Mesodermal cell (in vitro differentiated cells): ENCODE measurements around the gene ZNF76.

Experiments
- H3K27ac ChIP-seq: 2 replicates; pipeline ENCODE4 v1.7.0; 2013; ENCODE audit warnings: mild to moderate bottlenecking, low read depth, low read length, moderate library complexity; ENCODE audit not compliant: severe bottlenecking
- H3K36me3 ChIP-seq: 2 replicates; pipeline ENCODE4 v1.7.1; 2013; ENCODE audit warnings: mild to moderate bottlenecking, low read length, moderate library complexity; ENCODE audit not compliant: control insufficient read depth, insufficient read depth
- H3K4me1 ChIP-seq: one replicate; pipeline ENCODE4 v1.7.1; 2013; ENCODE audit warnings: mild to moderate bottlenecking, low read length; ENCODE audit not compliant: insufficient read depth, control insufficient read depth, poor library complexity, severe bottlenecking
- H3K4me3 ChIP-seq: 2 replicates; pipeline ENCODE4 v1.7.0; 2013; ENCODE audit warnings: low read length, control low read depth, mild to moderate bottlenecking; ENCODE audit not compliant: insufficient read depth, poor library complexity, severe bottlenecking; ENCODE audit errors: extremely low read depth
- H3K9me3 ChIP-seq: 2 replicates; pipeline ENCODE4 v1.7.1; 2013; ENCODE audit warnings: mild to moderate bottlenecking, low read length, moderate library complexity; ENCODE audit not compliant: control insufficient read depth
- WGBS, 2 experiments: methylation state at CpG; one replicate each; pipeline ENCODE4 v1.1.5; 2013; ENCODE audit warnings: missing lambda C conversion rate in 2 of 2; ENCODE audit not compliant: insufficient coverage in 2 of 2; 5-methylcytosine and 5-hydroxymethylcytosine counted together

The ZNF76 gene

DNA sequence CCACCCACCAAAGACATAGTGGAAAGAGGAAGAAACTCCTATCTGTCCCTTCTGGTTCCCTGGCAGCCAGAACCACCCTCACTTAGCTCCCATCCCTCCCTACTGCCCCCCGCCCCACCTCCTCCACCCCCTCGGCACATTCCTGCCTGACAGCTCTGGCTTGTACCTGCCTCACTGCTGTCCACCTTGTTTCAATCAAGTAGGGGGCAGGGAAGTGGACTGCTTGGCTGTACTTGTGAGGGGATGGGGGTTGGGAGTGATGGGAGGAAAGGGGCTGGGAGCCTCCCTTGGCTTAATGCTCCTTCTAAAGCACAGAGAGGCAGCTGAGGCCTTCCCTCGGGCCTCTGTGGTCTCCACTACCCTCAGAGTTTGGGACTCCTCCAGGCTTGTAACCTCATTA, 22.1 kb upstream of the ZNF76 start:
- Histone ChIP-seq H3K4me3 (no peak overlapping the region), H3K4me1 (peaks cover 30% of the 10 kb centered on the region), H3K9me3 (peaks cover 19% of the 10 kb centered on the region), H3K36me3 (peaks cover 75% of the 10 kb centered on the region), H3K27ac (no peak overlapping the region)
- 50% methylated on average over 1 of the region's 3 CpGs; no CpG with 5 or more reads in 1 of the 2 experiments for WGBS, 2 experiments

- Histone ChIP-seq H3K4me3 (no peak overlapping the region), H3K4me1 (peaks cover 30% of the 10 kb centered on the region), H3K36me3 (peaks cover 69% of the 10 kb centered on the region), H3K9me3 (peaks cover 17% of the 10 kb centered on the region), H3K27ac (peak overlapping the region; percentile 36)
- 9 to 17% methylated on average over 1 to 3 of the region's 3 CpGs for WGBS, 2 experiments
These were observed 20.7 kb upstream of the ZNF76 start for GRCh38 chr6:35238843-35239289.

DNA sequence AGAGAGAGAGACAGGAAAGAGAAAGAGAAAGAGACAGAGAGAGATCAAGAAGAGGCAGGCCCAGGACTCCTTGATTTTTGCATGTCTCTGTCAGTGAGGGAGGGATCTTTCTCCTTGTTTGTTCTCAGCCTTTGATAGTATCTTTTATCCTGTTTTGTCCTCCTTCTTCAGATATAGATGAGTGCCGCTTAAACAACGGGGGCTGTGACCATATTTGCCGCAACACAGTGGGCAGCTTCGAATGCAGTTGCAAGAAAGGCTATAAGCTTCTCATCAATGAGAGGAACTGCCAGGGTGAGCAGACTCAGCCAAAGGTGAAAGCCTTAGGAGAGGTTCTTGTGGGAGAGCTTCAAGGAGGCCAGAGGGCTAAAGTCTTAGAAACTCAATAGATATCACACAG, 20.0 kb upstream of the ZNF76 start:
- 88 to 94% methylated on average over 4 of the region's 4 CpGs for WGBS, 2 experiments
- Histone ChIP-seq H3K4me3 (no peak overlapping the region), H3K36me3 (peaks cover 69% of the 10 kb centered on the region), H3K4me1 (peaks cover 30% of the 10 kb centered on the region), H3K9me3 (peaks cover 12% of the 10 kb centered on the region), H3K27ac (no peak overlapping the region)

DNA sequence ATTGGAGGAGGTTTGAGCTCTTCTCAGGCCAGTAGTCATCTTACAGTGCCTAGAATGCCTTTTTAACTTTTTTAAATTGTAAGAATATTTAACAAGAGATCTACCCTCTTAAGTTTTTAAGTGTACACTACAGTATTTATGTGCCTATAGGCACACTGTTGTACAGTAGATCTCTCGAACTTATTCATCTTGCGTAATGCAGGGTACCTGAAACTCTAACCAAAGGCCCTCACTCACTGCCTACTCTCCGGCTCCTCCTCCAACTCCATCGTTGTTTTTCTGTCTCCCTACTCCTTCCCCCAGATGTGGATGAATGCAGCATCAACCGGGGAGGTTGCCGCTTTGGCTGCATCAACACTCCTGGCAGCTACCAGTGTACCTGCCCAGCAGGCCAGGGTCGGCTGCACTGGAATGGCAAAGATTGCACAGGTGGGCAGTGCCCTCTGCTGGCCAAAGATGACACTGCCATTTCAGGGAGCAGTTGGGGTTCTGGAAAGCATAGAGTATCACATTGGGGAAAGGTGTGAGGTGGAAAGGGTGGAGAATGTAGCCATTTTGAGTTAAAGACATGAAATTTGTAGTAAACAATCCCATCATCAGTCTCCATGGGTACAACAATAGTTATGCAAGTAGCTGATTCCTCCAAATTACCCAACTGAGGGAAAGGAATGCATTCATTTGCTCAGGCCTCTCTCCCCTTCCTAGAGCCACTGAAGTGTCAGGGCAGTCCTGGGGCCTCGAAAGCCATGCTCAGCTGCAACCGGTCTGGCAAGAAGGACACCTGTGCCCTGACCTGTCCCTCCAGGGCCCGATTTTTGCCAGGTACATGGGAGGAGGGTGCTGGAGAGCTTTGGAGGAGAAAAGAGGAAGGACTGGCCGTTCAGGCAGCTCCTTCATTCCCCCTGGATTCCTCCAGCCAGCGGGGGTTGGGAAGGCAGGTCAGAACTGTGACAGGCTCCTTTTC, 18.4 kb upstream of the ZNF76 start:
- Histone ChIP-seq H3K4me3 (no peak overlapping the region), H3K36me3 (peaks cover 69% of the 10 kb centered on the region), H3K27ac (no peak overlapping the region), H3K9me3 (no peaks in the 10 kb centered on the region), H3K4me1 (peaks cover 30% of the 10 kb centered on the region)
- WGBS, 2 experiments = 45 to 47% methylated on average over 9 to 10 of the region's 12 CpGs

DNA sequence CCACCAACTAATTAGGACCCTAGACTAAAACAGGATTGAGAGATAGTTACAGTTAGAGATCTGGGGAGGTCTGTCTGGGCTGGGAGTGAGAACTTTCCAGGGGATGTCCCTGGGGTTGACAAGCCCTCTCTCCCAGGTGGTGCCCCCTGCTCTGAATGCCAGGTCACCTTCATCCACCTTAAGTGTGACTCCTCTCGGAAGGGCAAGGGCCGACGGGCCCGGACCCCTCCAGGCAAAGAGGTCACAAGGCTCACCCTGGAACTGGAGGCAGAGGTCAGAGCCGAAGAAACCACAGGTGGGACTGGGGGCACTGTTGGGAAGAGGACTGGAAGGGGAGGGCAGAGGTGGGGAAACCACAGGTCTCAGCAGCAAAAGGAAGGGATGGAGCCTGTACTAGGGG, 17.0 kb upstream of the ZNF76 start:
- H3K9me3 ChIP-seq = no peaks in the 10 kb centered on the region
- peaks cover 65% of the 10 kb centered on the region for H3K36me3 ChIP-seq
- H3K4me3 ChIP-seq = no peak overlapping the region
- WGBS, 2 experiments = 100% methylated on average over 1 of the region's 5 CpGs; no CpG with 5 or more reads in 1 of the 2 experiments
- peaks cover 30% of the 10 kb centered on the region for H3K4me1 ChIP-seq
- no peak overlapping the region for H3K27ac ChIP-seq

DNA sequence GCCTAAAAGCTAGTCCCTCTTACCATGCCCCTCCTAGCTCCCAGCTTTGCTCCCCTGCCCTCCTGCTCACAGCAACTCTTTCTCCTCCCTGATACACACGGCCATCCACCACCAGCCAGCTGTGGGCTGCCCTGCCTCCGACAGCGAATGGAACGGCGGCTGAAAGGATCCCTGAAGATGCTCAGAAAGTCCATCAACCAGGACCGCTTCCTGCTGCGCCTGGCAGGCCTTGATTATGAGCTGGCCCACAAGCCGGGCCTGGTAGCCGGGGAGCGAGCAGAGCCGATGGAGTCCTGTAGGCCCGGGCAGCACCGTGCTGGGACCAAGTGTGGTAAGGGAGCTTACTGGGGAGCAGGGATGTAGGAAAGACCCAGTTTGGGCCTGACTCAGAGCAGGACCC, 16.6 kb upstream of the ZNF76 start:
- H3K9me3 ChIP-seq = no peaks in the 10 kb centered on the region
- no peak overlapping the region for H3K4me3 ChIP-seq
- peaks cover 61% of the 10 kb centered on the region for H3K36me3 ChIP-seq
- WGBS, 2 experiments = 96 to 98% methylated on average over 8 to 10 of the region's 13 CpGs
- H3K27ac ChIP-seq = no peak overlapping the region
- peaks cover 33% of the 10 kb centered on the region for H3K4me1 ChIP-seq

DNA sequence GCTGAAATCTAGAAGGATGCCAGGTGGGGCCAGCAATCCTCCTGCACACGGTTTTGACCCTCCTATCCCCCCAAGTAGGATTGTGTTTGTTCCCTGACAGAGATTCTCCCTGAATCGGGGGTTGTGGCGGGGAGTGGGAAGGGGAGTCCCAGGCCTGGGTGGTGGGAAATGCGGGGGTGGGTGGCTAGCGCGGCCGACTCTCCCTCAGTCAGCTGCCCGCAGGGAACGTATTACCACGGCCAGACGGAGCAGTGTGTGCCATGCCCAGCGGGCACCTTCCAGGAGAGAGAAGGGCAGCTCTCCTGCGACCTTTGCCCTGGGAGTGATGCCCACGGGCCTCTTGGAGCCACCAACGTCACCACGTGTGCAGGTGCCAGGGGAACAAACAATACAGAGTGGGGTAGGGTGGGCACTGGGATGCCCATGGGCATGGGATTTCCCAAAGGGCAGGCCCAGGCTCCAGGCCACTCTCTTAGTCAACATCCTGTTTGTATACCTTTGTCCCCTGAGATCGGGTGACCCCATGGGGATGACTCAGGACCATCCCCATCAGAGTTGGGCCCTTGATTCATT, 16.1 kb upstream of the ZNF76 start:
- Histone ChIP-seq H3K4me1 (peaks cover 34% of the 10 kb centered on the region), H3K27ac (no peak overlapping the region), H3K4me3 (no peak overlapping the region), H3K9me3 (no peaks in the 10 kb centered on the region), H3K36me3 (peaks cover 57% of the 10 kb centered on the region)
- 97% methylated on average over 11 to 14 of the region's 17 CpGs for WGBS, 2 experiments

- peaks cover 26% of the 10 kb centered on the region for H3K4me1 ChIP-seq
- H3K4me3 ChIP-seq = no peak overlapping the region
- H3K9me3 ChIP-seq = no peaks in the 10 kb centered on the region
- H3K27ac ChIP-seq = no peak overlapping the region
- peaks cover 63% of the 10 kb centered on the region for H3K36me3 ChIP-seq
- WGBS, 2 experiments = 98 to 99% methylated on average over 6 to 7 of the region's 7 CpGs
These were observed 15.0 kb upstream of the ZNF76 start for GRCh38 chr6:35244551-35244950.

GRCh38 chr6:35247642-35248231, 11.8 kb upstream of the ZNF76 start:
- no peak overlapping the region for H3K27ac ChIP-seq
- 89 to 100% methylated on average over 1 of the region's 2 CpGs for WGBS, 2 experiments
- peaks cover 71% of the 10 kb centered on the region for H3K36me3 ChIP-seq
- peaks cover 11% of the 10 kb centered on the region for H3K4me1 ChIP-seq
- no peaks in the 10 kb centered on the region for H3K9me3 ChIP-seq
- no peak overlapping the region for H3K4me3 ChIP-seq

DNA sequence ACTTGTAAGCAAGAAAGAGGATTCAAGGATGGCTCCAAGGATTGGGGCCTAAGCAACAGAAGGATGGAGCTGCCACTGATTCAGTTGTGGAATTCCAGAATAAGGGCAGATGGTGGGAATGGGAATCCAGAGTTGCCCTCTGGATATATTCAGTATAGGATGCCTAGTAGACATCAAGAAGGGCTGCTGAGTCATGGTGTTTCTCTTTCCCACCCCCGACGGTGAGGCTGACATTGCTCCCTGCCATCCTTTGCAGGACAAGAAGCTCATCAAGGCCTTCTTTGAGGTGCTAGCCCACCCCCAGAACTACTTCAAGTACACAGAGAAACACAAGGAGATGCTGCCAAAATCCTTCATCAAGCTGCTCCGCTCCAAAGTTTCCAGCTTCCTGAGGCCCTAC, 11.2 kb upstream of the ZNF76 start:
- 64 to 67% methylated on average over 3 of the region's 3 CpGs for WGBS, 2 experiments
- Histone ChIP-seq H3K4me3 (no peak overlapping the region), H3K36me3 (peaks cover 69% of the 10 kb centered on the region), H3K9me3 (no peaks in the 10 kb centered on the region), H3K4me1 (peaks cover 11% of the 10 kb centered on the region), H3K27ac (no peak overlapping the region)
